K562 (cell line): ENCODE results near the gene BOC. TPM values are rescaled to one million over a fixed set of nuclear protein-coding genes. Genes with fewer than 3 reads are reported as not detected.

Source experiments
- ATAC-seq: fragments of 200-7000 bp; cut with Tn5 transposase; 3 replicates; pipeline ENCODE4 v1.9.1; 2020; ENCODE audit warnings: moderate library complexity
- BruUV-seq: library from RNA; stranded (reverse); fragments of 400-500 nt; replicated peaks from 2 replicates; lab custom pipeline; 2021; lab: Mats Ljungman, UMichigan
- CTCF ChIA-PET: fragments of 300-600 bp; formaldehyde crosslinking; extraction: SDS; loops from one replicate; lab custom pipeline; 2021; ENCODE audit warnings: low intra/inter-chr PET ratio; lab: Yijun Ruan, JAX
- POLR2A ChIA-PET: fragments of 300-600, 350-650 bp; sonication (Branson Sonifier 250); formaldehyde crosslinking; extraction: SDS; loops from one replicate; lab custom pipeline; 2021; ENCODE audit warnings: antibody characterized with exemption, inconsistent platforms; lab: Yijun Ruan, JAX
- DNase-seq, 4 experiments: peaks; one replicate each; pipeline versions ENCODE4 v3.0.0 to v3.0.0-alpha.2; 2011 to 2018; ENCODE audit warnings: low spot score in 3 of 4, mixed read lengths in 3 of 4; ENCODE audit errors: extremely low read depth in 1 of 4
- FAIRE-seq: peaks from 2 replicates; lab custom pipeline; 2011; peaks lifted over from hg19 to GRCh38; lab: Jason Lieb, UNC
- H2AFZ ChIP-seq: 2 replicates; pipeline ENCODE4 v1.6.0; 2011; ENCODE audit warnings: low read depth, low read length, control low read depth, inconsistent platforms
- H3K27ac ChIP-seq: fragments of 200-600 bp; 3 replicates; pipeline ENCODE4 v1.8.0; 2011; ENCODE audit warnings: low read depth, mild to moderate bottlenecking, control low read depth, inconsistent platforms, low read length, moderate library complexity, mixed read lengths; ENCODE audit errors: extremely low read depth
- H3K27me3 ChIP-seq, 2 experiments: fragments of 300-600 bp in 1 of 2; 2 replicates in 1 of 2; 3 replicates in 1 of 2; pipeline versions ENCODE4 v1.6.0 to v1.8.0; 2011; ENCODE audit warnings: inconsistent platforms in 2 of 2, low read length in 2 of 2, mild to moderate bottlenecking in 1 of 2, mixed read lengths in 1 of 2, moderate library complexity in 1 of 2; ENCODE audit not compliant: control insufficient read depth in 2 of 2, insufficient read depth in 2 of 2
- H3K36me3 ChIP-seq: fragments of 300-600 bp; 3 replicates; pipeline ENCODE4 v1.8.0; 2011; ENCODE audit warnings: mild to moderate bottlenecking, low read length, inconsistent platforms; ENCODE audit not compliant: control insufficient read depth, insufficient read depth
- H3K4me1 ChIP-seq, 2 experiments: fragments of 200-600 bp in 1 of 2; replicated peaks in 1 of 2; 2 replicates in 1 of 2; 3 replicates in 1 of 2; pipeline versions ENCODE4 v1.5.1 to v1.8.0; 2011; ENCODE audit warnings: inconsistent platforms in 2 of 2, low read length in 2 of 2, mild to moderate bottlenecking in 1 of 2, mixed read lengths in 1 of 2, moderate library complexity in 1 of 2; ENCODE audit not compliant: control insufficient read depth in 2 of 2, insufficient read depth in 2 of 2
- H3K4me2 ChIP-seq: 2 replicates; pipeline ENCODE4 v1.6.1; 2011; ENCODE audit warnings: low read length, control low read depth, inconsistent platforms, mixed read lengths; ENCODE audit not compliant: insufficient read depth
- H3K4me3 ChIP-seq: fragments of 200-600 bp; sonication (generic), shearing (Covaris generic); 2 replicates; pipeline ENCODE4 v1.5.1; 2016; ENCODE audit warnings: control low read depth, inconsistent platforms
- H3K79me2 ChIP-seq: fragments of 200-600 bp; 3 replicates; pipeline ENCODE4 v1.8.0; 2011; ENCODE audit warnings: low read length, inconsistent platforms; ENCODE audit not compliant: control insufficient read depth, insufficient read depth
- H3K9ac ChIP-seq, 2 experiments: 2 replicates each; pipeline versions ENCODE4 v1.6.0 to v1.6.1; 2011; ENCODE audit warnings: low read depth in 2 of 2, low read length in 2 of 2, control low read depth in 1 of 2, inconsistent platforms in 1 of 2, mild to moderate bottlenecking in 1 of 2, mixed read lengths in 1 of 2; ENCODE audit not compliant: insufficient read depth in 1 of 2
- H3K9me1 ChIP-seq: one replicate; pipeline ENCODE4 v1.6.0; 2011; ENCODE audit warnings: inconsistent platforms, mild to moderate bottlenecking, low read length, moderate library complexity; ENCODE audit not compliant: control insufficient read depth, insufficient read depth
- H3K9me3 ChIP-seq: replicated peaks from 2 replicates; pipeline ENCODE4 v1.5.1; 2011; ENCODE audit warnings: low read depth, low read length, inconsistent platforms; ENCODE audit not compliant: control insufficient read depth, insufficient read depth
- H4K20me1 ChIP-seq: replicated peaks from 2 replicates; pipeline ENCODE4 v1.6.1; 2011; ENCODE audit warnings: low read length, inconsistent platforms, mixed read lengths; ENCODE audit not compliant: control insufficient read depth, insufficient read depth
- ARHGAP35 ChIP-seq: fragments of 450-650 bp; IDR thresholded peaks from 2 replicates; pipeline ENCODE4 v1.6.1; 2018; ENCODE audit not compliant: partially characterized antibody
- BRF1 ChIP-seq: IDR thresholded peaks from 3 replicates; pipeline ENCODE4 v1.6.1; 2011; ENCODE audit warnings: borderline replicate concordance, mild to moderate bottlenecking; ENCODE audit not compliant: insufficient read length; ENCODE audit errors: extremely low read depth
- CC2D1A ChIP-seq: fragments of 450-650 bp; IDR thresholded peaks from 2 replicates; pipeline ENCODE4 v1.6.1; 2017; ENCODE audit warnings: mild to moderate bottlenecking
- CHD2 ChIP-seq: IDR thresholded peaks from 2 replicates; pipeline ENCODE4 v1.6.1; 2011; ENCODE audit warnings: low read depth, low read length
- E2F3 ChIP-seq: fragments of 250-450 bp; sonication (Bioruptor Pico); IDR thresholded peaks from 2 replicates; pipeline ENCODE4 v1.4.0; 2020; ENCODE audit warnings: mild to moderate bottlenecking
- KAT2B ChIP-seq: IDR thresholded peaks from one replicate; pipeline ENCODE4 v1.6.1; 2012; ENCODE audit warnings: low read depth, mild to moderate bottlenecking, control low read depth, inconsistent platforms, low read length, moderate library complexity
- MXD1 ChIP-seq: fragments of 250-450 bp; sonication (Bioruptor Pico); IDR thresholded peaks from 2 replicates; pipeline ENCODE4 v1.8.0; 2021; ENCODE audit warnings: borderline replicate concordance, mild to moderate bottlenecking, moderate library complexity; ENCODE audit not compliant: poor library complexity, severe bottlenecking
- NR0B1 ChIP-seq: fragments of 450-650 bp; IDR thresholded peaks from one replicate; pipeline ENCODE4 v1.6.1; 2018; ENCODE audit warnings: mild to moderate bottlenecking, moderate library complexity; ENCODE audit not compliant: partially characterized antibody
- PTTG1 ChIP-seq: fragments of 450-650 bp; IDR thresholded peaks from 2 replicates; pipeline ENCODE4 v1.6.1; 2016; ENCODE audit warnings: low read depth, mild to moderate bottlenecking, missing genetic modification characterization, missing compliant biosample characterization
- SAFB2 ChIP-seq: fragments of 200-400 bp; formaldehyde crosslinking; IDR thresholded peaks from 2 replicates; pipeline ENCODE4 v1.6.1; 2018; ENCODE audit warnings: borderline replicate concordance, low read length, low read depth, moderate library complexity; ENCODE audit not compliant: severe bottlenecking
- SMARCE1 ChIP-seq: fragments of 450-650 bp; IDR thresholded peaks from 2 replicates; pipeline ENCODE4 v1.7.1; 2016; ENCODE audit warnings: mild to moderate bottlenecking
- ZNF780A ChIP-seq: fragments of 250-450 bp; sonication (Bioruptor Pico); IDR thresholded peaks from 2 replicates; pipeline ENCODE4 v1.5.0; 2021; ENCODE audit warnings: mild to moderate bottlenecking
- WGBS: fragments of 100-300 bp; shearing (Covaris generic); methylation state at CpG from one replicate; pipeline ENCODE4 v1.1.6; 2016; ENCODE audit warnings: low coverage, mixed read lengths; ENCODE audit not compliant: insufficient coverage; ENCODE audit errors: missing lambda C conversion rate; 5-methylcytosine and 5-hydroxymethylcytosine counted together
- in situ Hi-C: fragments of 300-500 bp; cut with MboI; formaldehyde crosslinking; loops from 4 replicates; pipeline ENCODE4 v1.15.0; 2018; ENCODE audit warnings: inconsistent platforms, mixed read lengths
- intact Hi-C: fragments of 100-400 bp; cut with micrococcal nuclease; formaldehyde crosslinking; loops from 2 replicates; pipeline ENCODE4 v1.14.2; 2022
- polyA plus RNA-seq, 8 experiments: library from polyadenylated mRNA; depleted of rRNA in 4 of 8; stranded (reverse) in 5 of 8; unstranded in 3 of 8; fragments of >200 nt; fragmentation: Nextera tagmentation in 2 of 8; fragmentation: Illumina TruSeq in 1 of 8; extraction: Ambion mirVana in 2 of 8; extraction: Trizol in 1 of 8; gene quantifications; 2 replicates each; pipeline versions ENCODE4 v1.2.1 to v1.2.3, GENCODE V29; 2011 to 2014; ENCODE audit warnings: inconsistent platforms in 1 of 8, missing spikeins in 1 of 8
- total RNA-seq, 7 experiments: library from RNA; depleted of rRNA in 6 of 7; stranded (reverse); fragments of >200 nt in 6 of 7; fragmentation: Illumina TruSeq in 2 of 7; extraction: Trizol in 2 of 7; gene quantifications; 2 replicates each; pipeline versions ENCODE4 v1.2.1 to v1.2.3, GENCODE V29; 2011 to 2021; ENCODE audit warnings: low replicate concordance in 1 of 7
- TF ChIP-seq, protein P1 (sequence below): fragments of 450-650 bp; formaldehyde crosslinking; IDR thresholded peaks from 2 replicates; pipeline ENCODE4 v1.4.0; 2022; ENCODE audit warnings: missing genetic modification characterization

Gene BOC
- total and polyA plus RNA-seq, 9 of the 15 experiments (the other 6 are each of a cell fraction or from before 2014, with no cell fraction given) = not detected

GRCh38 chr3:113249601-113250000 is 38.2 kb downstream of the BOC start:
- H3K4me3 ChIP-seq = no peak overlapping the region
- DNase-seq = no peak
- H3K9me1 ChIP-seq = no peaks in the 10 kb centered on the region
- no peak overlapping the region for H3K27ac ChIP-seq
- no peaks in the 10 kb centered on the region for H3K9me3 ChIP-seq
- peaks cover 0 to 29% of the 10 kb centered on the region in 2 experiments; a peak in 3 of 5 replicates for H3K27me3 ChIP-seq
- intact Hi-C loops = no loop called here
- H3K4me2 ChIP-seq = no peak overlapping the region
- FAIRE-seq = no peak
- H4K20me1 ChIP-seq = no peaks in the 10 kb centered on the region
- H3K4me1 ChIP-seq = no peaks in the 10 kb centered on the region
- 0% methylated on average over 6 of the region's 8 CpGs for WGBS
- no peak overlapping the region for H3K9ac ChIP-seq
- CTCF ChIA-PET = no interaction called here
- TF ChIP-seq ARHGAP35 (no peak), PTTG1 (no peak), CHD2 (no peak)
- TF ChIP-seq, protein P1, sequence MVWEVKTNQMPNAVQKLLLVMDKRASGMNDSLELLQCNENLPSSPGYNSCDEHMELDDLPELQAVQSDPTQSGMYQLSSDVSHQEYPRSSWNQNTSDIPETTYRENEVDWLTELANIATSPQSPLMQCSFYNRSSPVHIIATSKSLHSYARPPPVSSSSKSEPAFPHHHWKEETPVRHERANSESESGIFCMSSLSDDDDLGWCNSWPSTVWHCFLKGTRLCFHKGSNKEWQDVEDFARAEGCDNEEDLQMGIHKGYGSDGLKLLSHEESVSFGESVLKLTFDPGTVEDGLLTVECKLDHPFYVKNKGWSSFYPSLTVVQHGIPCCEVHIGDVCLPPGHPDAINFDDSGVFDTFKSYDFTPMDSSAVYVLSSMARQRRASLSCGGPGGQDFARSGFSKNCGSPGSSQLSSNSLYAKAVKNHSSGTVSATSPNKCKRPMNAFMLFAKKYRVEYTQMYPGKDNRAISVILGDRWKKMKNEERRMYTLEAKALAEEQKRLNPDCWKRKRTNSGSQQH (CRISPR knock-in tag) = no peak
- TF ChIP-seq, all 486 proteins: peak for 0
- in situ Hi-C loops = no loop called here
- H3K79me2 ChIP-seq = no peaks in the 10 kb centered on the region
- ATAC-seq = no peak
- BruUV-seq = no TSS peak
- POLR2A ChIA-PET = no interaction called here
- H3K36me3 ChIP-seq = no peaks in the 10 kb centered on the region
- no peak overlapping the region for H2AFZ ChIP-seq

GRCh38 chr3:113250566-113250965 is 39.2 kb downstream of the BOC start:
- no peak for FAIRE-seq
- 0% methylated on average over 8 of the region's 14 CpGs for WGBS
- TF ChIP-seq SAFB2 (no peak), ZNF780A (CRISPR knock-in tag) (no peak), KAT2B (no peak), CC2D1A (no peak), E2F3 (CRISPR knock-in tag) (no peak), SMARCE1 (no peak), NR0B1 (no peak), MXD1 (no peak), BRF1 (no peak)

More at GRCh38 chr3:113250566-113250965, 39.2 kb downstream of the BOC start:
- no peaks in the 10 kb centered on the region for H4K20me1 ChIP-seq
- no peaks in the 10 kb centered on the region for H3K79me2 ChIP-seq
- no peaks in the 10 kb centered on the region for H3K4me1 ChIP-seq
- H2AFZ ChIP-seq = no peak overlapping the region
- no TSS peak for BruUV-seq
- intact Hi-C loops = no loop called here
- H3K27ac ChIP-seq = no peak overlapping the region
- H3K4me2 ChIP-seq = no peak overlapping the region
- CTCF ChIA-PET = no interaction called here
- no peak overlapping the region for H3K9ac ChIP-seq
- no peaks in the 10 kb centered on the region for H3K9me3 ChIP-seq
- no peaks in the 10 kb centered on the region for H3K9me1 ChIP-seq
- no peaks in the 10 kb centered on the region for H3K36me3 ChIP-seq
- DNase-seq (no peak), ATAC-seq (no peak)
- POLR2A ChIA-PET = no interaction called here
- no peak overlapping the region for H3K4me3 ChIP-seq
- peaks cover 0 to 29% of the 10 kb centered on the region in 2 experiments; a peak in 3 of 5 replicates for H3K27me3 ChIP-seq
- in situ Hi-C loops = loop anchor here (25.0 kb wide), 1 partner anchor 613 kb away; the partner anchor contains the start of gene CCDC80
